ENCODE results near the gene DNTT.

The DNTT gene

DNA sequence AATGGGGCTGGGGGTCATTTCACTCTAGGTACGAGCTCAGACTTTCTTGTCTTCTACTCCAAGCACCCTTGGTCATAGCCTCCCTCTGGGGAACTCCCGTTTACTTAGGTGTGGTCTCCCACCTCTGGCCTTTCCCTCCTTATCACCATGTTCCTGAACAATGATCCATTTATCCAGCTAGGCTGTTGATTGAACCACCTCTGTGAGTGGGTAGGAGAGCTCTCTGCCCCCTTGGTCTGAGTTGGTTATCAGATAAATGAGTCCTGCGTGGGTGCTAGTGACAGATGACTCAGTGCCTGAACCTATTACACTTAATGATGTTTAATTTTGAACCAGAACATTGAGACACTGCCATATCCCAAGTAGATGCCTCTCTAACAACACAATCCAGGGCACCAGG lies 42.3 kb upstream of the DNTT start:
- no peak for TF ChIP-seq ZFX (IDR thresholded peaks at IDR 0.05)
- TF ChIP-seq, protein P1, sequence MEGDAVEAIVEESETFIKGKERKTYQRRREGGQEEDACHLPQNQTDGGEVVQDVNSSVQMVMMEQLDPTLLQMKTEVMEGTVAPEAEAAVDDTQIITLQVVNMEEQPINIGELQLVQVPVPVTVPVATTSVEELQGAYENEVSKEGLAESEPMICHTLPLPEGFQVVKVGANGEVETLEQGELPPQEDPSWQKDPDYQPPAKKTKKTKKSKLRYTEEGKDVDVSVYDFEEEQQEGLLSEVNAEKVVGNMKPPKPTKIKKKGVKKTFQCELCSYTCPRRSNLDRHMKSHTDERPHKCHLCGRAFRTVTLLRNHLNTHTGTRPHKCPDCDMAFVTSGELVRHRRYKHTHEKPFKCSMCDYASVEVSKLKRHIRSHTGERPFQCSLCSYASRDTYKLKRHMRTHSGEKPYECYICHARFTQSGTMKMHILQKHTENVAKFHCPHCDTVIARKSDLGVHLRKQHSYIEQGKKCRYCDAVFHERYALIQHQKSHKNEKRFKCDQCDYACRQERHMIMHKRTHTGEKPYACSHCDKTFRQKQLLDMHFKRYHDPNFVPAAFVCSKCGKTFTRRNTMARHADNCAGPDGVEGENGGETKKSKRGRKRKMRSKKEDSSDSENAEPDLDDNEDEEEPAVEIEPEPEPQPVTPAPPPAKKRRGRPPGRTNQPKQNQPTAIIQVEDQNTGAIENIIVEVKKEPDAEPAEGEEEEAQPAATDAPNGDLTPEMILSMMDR (conservative IDR thresholded peaks at IDR 0.05) = no peak
- H3K27ac ChIP-seq = no peak overlapping the region

DNA sequence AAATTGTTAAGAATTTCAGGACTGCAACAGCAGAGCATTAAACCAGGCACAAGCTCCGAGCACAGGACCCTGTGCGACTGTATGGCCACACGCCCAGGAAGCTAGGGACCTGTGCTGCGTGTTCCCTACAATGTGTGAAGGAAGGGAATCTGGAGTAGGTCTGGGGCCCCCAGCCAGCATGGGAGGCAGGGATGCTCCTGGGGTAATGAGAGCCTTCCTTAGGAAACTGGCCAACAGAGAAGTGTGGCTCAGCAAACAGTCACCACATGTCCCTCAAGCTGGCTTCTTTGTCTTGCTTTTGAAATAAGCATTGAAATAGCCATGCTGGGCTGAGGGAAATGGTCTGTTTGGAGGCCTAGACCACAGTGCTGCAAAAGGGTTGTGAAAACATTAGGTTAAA lies 41.1 kb upstream of the DNTT start:
- TF ChIP-seq ZFX (IDR thresholded peaks at IDR 0.05) = no peak
- TF ChIP-seq, protein P1 (conservative IDR thresholded peaks at IDR 0.05) = no peak
- no peak overlapping the region for H3K27ac ChIP-seq

DNA sequence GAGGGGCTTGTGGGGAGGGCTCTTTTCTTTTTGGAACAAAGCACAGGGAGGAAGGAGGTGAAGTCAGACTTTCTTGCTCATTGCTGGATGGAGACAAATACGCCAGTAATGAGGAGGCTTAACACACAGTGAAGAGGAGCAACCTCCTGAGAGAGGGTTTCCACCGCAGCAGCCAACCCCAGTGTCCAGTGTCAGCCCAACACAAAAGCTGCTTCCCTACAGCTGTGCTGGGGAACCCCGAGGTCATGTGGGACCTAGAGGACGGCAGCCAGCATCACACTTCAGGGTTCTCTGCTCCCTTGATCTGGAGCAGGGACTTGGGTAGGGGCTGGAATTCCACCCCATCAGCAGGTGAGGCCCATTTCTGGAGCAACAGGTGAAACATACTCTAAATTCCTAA lies 40.6 kb upstream of the DNTT start:
- H3K27ac ChIP-seq = no peak overlapping the region
- TF ChIP-seq, protein P1 (conservative IDR thresholded peaks at IDR 0.05) = no peak

DNA sequence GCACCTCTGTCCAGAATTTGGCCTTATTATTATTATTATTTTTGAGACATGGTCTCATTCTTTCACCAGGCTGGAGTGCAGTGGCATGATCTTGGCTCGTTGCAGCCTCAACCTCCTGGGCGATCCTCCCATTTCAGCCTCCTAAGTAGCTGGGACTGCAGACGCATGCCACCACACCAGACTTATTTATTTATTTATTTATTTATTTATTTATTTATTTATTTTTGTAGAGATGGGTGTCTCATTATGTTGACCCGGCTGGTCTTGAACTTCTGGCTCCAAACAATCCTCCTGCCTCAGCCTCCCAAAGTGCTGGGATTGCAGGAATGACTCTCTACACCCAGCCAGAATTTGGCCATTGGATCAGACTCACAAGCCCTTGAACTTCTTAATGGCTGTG lies 39.3 kb upstream of the DNTT start:
- TF ChIP-seq, protein P1 (conservative IDR thresholded peaks at IDR 0.05) = no peak
- no peak for TF ChIP-seq ZFX (IDR thresholded peaks at IDR 0.05)
- no peak overlapping the region for H3K27ac ChIP-seq

DNA sequence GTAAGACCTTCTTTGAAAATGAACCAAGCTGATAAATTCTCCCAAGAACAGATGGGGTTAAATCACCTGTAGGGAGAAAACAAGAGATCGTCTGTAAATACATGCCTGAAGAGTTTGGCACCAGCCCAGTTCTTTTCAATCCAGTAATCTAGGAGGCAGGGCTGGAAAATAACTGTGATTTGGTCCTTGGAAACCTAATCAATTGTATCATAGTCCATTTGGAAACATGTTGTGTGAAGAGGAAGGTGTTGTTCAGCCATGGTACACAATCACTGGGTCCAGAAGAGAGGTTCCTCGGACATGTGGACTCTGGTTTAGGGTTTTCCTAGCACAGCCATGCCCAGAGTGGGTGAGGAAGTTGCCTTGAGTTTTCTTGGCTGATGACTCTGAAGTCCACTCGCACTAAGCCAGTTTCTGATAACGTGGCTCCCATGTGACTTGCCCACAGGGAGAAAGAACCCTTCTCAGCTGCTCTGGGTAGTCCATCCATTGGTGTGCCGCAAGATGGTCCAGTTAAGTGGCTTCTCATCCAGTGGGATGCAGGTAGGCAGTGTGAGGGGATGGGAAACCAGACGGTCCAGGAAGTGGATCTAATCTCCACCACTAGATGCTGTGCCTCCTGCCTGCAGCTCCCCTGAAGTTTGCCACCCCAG lies 38.0 kb upstream of the DNTT start:
- TF ChIP-seq, protein P1 (conservative IDR thresholded peaks at IDR 0.05) = no peak
- TF ChIP-seq ZFX (IDR thresholded peaks at IDR 0.05) = no peak
- H3K27ac ChIP-seq = no peak overlapping the region

DNA sequence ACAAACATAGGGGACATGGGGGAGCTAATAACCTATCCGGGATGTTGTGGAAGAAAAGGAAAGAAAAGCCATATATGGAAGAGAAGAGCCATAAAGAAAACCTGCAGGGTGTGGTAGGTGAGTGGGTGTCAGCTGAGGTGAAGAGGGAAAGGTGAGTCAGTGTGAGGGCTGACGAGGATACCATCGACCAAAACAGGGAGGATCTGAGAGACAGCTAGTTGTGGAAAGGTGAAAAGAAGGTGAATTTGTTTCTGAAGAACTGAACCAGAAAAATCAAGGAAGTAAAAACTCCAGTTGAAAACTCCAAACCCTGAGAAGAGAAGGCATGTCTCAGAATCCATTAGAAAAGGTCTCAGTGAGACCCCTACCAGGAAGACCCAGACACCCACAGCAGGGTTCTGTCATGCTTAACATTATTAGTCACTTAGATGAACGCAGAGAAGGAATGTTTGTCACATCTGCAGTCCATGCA lies 37.0 kb upstream of the DNTT start:
- no peak for TF ChIP-seq ZFX (IDR thresholded peaks at IDR 0.05)
- TF ChIP-seq, protein P1 (conservative IDR thresholded peaks at IDR 0.05) = no peak

DNA sequence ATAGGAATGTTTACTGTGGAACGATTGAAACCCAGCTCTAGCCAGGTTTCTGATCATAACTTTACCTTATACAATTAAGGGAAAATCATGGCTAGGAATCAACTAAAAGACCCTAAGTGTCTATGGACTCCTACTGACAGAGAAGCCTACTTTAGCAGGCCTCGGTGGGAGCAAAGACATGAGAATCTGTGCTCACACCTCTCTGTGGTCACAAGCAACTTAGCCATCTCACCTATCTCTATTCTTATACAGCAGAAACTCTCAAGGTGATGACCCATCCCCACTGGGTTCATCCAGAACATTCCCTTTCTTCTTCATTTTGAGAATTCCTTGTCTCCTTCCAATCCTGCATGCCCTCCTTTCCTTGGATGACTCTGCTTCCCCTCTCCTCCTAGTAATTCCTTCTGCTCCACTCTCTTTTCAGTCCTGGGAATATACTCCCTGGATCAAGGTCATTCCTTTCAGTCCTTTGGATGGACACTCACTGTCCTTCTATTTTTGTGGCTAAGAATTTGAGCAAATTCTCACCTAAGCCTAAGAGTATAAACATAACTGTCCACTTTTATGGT lies 35.8 kb upstream of the DNTT start:
- TF ChIP-seq, protein P1 (conservative IDR thresholded peaks at IDR 0.05) = no peak
- no peak for TF ChIP-seq ZFX (IDR thresholded peaks at IDR 0.05)
- H3K27ac ChIP-seq = no peak overlapping the region

More for the DNA sequence above, 37.0 kb upstream of the DNTT start:
- H3K27ac ChIP-seq = no peak overlapping the region

All from C4-2B (cell line).